Tibial artery (tissue), 4 donors: ENCODE data around the gene TP53.

Experiments
- DNase-seq, 2 donors: peaks; one replicate each; pipeline ENCODE4 v3.0.0-alpha.2; 2019
- H3K27ac ChIP-seq, 2 donors: fragments of 200-600 bp; sonication (generic) in 1 of 2; 1 replicate in 1 of 2; 2 replicates in 1 of 2; pipeline ENCODE4 v1.5.1; 2018 to 2019; ENCODE audit warnings: mild to moderate bottlenecking in 1 of 2
- H3K27me3 ChIP-seq, 2 donors: fragments of 200-600 bp; sonication (generic) in 1 of 2; one replicate each; pipeline versions ENCODE4 v1.5.1 to v1.6.0; 2016 to 2019
- H3K36me3 ChIP-seq, 3 donors: fragments of 200-600 bp; sonication (generic) in 2 of 3; one replicate each; pipeline ENCODE4 v1.5.1; 2016 to 2019; ENCODE audit warnings: mild to moderate bottlenecking in 2 of 3
- H3K4me1 ChIP-seq, 4 donors: fragments of 200-600 bp; sonication (generic) in 2 of 4; 1 replicate in 3 of 4; 2 replicates in 1 of 4; pipeline ENCODE4 v1.5.1; 2016 to 2019
- H3K4me3 ChIP-seq, 2 donors: fragments of 200-600 bp; sonication (generic) in 1 of 2; 1 replicate in 1 of 2; 2 replicates in 1 of 2; pipeline ENCODE4 v1.5.1; 2018 to 2019; ENCODE audit warnings: mild to moderate bottlenecking in 2 of 2
- H3K9me3 ChIP-seq, 3 donors: fragments of 200-600 bp; sonication (generic) in 1 of 3; one replicate each; pipeline ENCODE4 v1.5.1; 2016 to 2019
- CTCF ChIP-seq, 2 experiments: fragments of 200-600 bp in 1 of 2; fragments of 450-650 bp in 1 of 2; IDR thresholded peaks; one replicate each; pipeline ENCODE4 v1.5.1; 2017 to 2019; ENCODE audit warnings: antibody characterized with exemption in 2 of 2, mild to moderate bottlenecking in 1 of 2, moderate library complexity in 1 of 2
- intact Hi-C: fragments of 100-400 bp; cut with DNase I; formaldehyde crosslinking; loops from one replicate; pipeline ENCODE4 v1.15.0; 2023; ENCODE audit warnings: low total_unique reads

TP53 gene

GRCh38 chr17:7674934-7675333 is 12.4 kb downstream of the TP53 start:
- Histone ChIP-seq H3K27me3 (no peaks in the 10 kb centered on the region), H3K36me3 (peaks cover 59 to 67% (median 63%) of the 10 kb centered on the region in 3 donors), H3K27ac (no peak overlapping the region), H3K4me3 (no peak overlapping the region), H3K9me3 (peaks cover 0 to 9% (median 0%) of the 10 kb centered on the region in 3 donors), H3K4me1 (no peaks in the 10 kb centered on the region)
- intact Hi-C loops: loop anchor here (10.0 kb wide), 1 partner anchor 1900 kb away; the partner anchor contains the start of genes CFAP52 and STX8
- TF ChIP-seq CTCF (IDR thresholded peaks at IDR 0.05): no peak
- no peak for DNase-seq

- no peak for TF ChIP-seq CTCF (IDR thresholded peaks at IDR 0.05)
- intact Hi-C loops: loop anchor here (10.0 kb wide), 1 partner anchor 1902 kb away; the partner anchor contains the start of genes CFAP52 and STX8
- Histone ChIP-seq H3K4me3 (no peak overlapping the region), H3K9me3 (peaks cover 0 to 9% (median 0%) of the 10 kb centered on the region in 3 donors), H3K27ac (no peak overlapping the region), H3K36me3 (peaks cover 68 to 84% (median 78%) of the 10 kb centered on the region in 3 donors), H3K27me3 (no peaks in the 10 kb centered on the region), H3K4me1 (no peaks in the 10 kb centered on the region)
- DNase-seq: no peak
Observed at GRCh38 chr17:7673239-7673638, 14.1 kb downstream of the TP53 start.

- Histone ChIP-seq H3K27me3 (no peaks in the 10 kb centered on the region), H3K27ac (no peak overlapping the region), H3K4me3 (no peak overlapping the region), H3K9me3 (peaks cover 0 to 4% (median 0%) of the 10 kb centered on the region in 3 donors), H3K4me1 (no peaks in the 10 kb centered on the region), H3K36me3 (peaks cover 44 to 81% (median 65%) of the 10 kb centered on the region in 3 donors)
- no peak for DNase-seq
- TF ChIP-seq CTCF (IDR thresholded peaks at IDR 0.05): no peak
- intact Hi-C loops: no loop called here
Observed at GRCh38 chr17:7668482-7668881, 18.8 kb downstream of the TP53 start.

GRCh38 chr17:7667656-7668406 is 19.5 kb downstream of the TP53 start:
- Histone ChIP-seq H3K4me3 (no peak overlapping the region), H3K9me3 (no peaks in the 10 kb centered on the region), H3K27me3 (no peaks in the 10 kb centered on the region), H3K36me3 (peaks cover 37 to 74% (median 59%) of the 10 kb centered on the region in 3 donors), H3K27ac (no peak overlapping the region), H3K4me1 (no peaks in the 10 kb centered on the region)
- DNase-seq: no peak
- no peak for TF ChIP-seq CTCF (IDR thresholded peaks at IDR 0.05)
- intact Hi-C loops: no loop called here

- no peaks in the 10 kb centered on the region for H3K9me3 ChIP-seq
- TF ChIP-seq CTCF (IDR thresholded peaks at IDR 0.05): peak in 1 of 2 experiments; percentile 4
- no peak overlapping the region for H3K4me3 ChIP-seq
- no peaks in the 10 kb centered on the region for H3K36me3 ChIP-seq
- intact Hi-C loops: no loop called here
- H3K27ac ChIP-seq: no peak overlapping the region
- H3K4me1 ChIP-seq: peaks cover 0 to 9% (median 4%) of the 10 kb centered on the region in 4 donors
- peaks cover 0 to 13% of the 10 kb centered on the region in 2 donors for H3K27me3 ChIP-seq
- DNase-seq: peak in 1 of 2 donors; percentile 69
Observed at GRCh38 chr17:7656958-7657609, 30.2 kb downstream of the TP53 start.
